ENCODE measurements around the gene PARD3.
"Not testable (repeated sequence)": the region's sequence is repeated elsewhere in the genome, so short reads cannot be mapped to it uniquely, and the experiment has no call there.

PARD3 gene

GRCh38 chr10:34080485-34081346 is 734.4 kb downstream of the PARD3 start:
- DNase-seq: no peak

- no peak for DNase-seq
Observed at GRCh38 chr10:34079702-34080484, 735.2 kb downstream of the PARD3 start.

- no peak for DNase-seq
Observed at GRCh38 chr10:34078745-34079470, 736.2 kb downstream of the PARD3 start.

GRCh38 chr10:34078017-34078744 is 736.9 kb downstream of the PARD3 start:
- DNase-seq: no peak

GRCh38 chr10:34076443-34076842 is 738.7 kb downstream of the PARD3 start:
- no peak for DNase-seq

GRCh38 chr10:34075254-34075926 is 739.7 kb downstream of the PARD3 start:
- no peak for DNase-seq

- DNase-seq: no peak
Observed at GRCh38 chr10:34074051-34074450, 741.0 kb downstream of the PARD3 start.

- DNase-seq: not testable (repeated sequence)
Observed at GRCh38 chr10:34067741-34068140, 747.4 kb downstream of the PARD3 start.

GRCh38 chr10:34063592-34063991 is 751.5 kb downstream of the PARD3 start:
- no peak for DNase-seq

- no peak for DNase-seq
Observed at GRCh38 chr10:34061841-34062240, 753.3 kb downstream of the PARD3 start.

All from effector CD4-positive, alpha-beta T cell (primary cell).